Medulla oblongata (tissue), 1 donor: Measurements from ENCODE around the gene ARHGAP9.

Source experiments
- DNase-seq: peaks from one replicate; pipeline ENCODE4 v3.0.0-alpha.2; 2015; ENCODE audit errors: extremely low spot score

Gene ARHGAP9

DNA sequence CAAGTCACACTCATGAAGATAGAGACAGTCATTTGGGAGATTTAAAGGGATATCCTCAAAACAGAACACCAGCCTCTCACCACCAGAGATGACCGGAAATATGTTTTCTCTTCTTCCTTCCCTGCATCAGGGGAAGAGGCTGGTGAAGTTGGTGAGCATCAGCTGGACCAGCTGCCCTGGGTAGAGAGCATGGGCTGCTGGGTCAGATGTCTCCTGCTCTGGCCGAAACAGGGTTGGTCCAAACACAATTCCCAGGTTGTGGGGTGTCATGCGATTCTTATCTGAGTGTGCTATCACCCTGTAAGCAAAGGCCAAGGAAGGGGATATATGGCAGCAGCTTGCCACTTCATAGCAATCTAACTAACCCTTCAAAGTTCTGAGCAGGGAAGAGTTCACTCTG is 7.3 kb downstream of the ARHGAP9 start:
- no peak for DNase-seq

DNA sequence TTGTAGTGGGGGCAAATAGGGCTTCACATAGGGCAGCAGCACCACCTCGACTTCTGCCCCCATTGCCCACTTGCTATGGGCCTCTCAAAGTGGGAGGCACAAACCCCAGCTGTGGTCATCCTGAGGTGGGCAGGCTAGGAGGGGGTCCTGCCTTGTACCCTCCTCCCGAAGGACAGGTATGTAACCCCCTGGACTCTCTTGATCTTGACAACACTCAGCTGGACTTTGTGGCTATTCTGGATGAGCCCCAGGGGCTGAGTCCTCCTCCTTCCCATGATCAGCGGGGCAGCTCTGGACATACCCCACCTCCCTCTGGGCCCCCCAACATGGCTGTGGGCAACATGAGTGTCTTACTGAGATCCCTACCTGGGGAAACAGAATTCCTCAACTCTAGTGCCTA is 8.0 kb downstream of the ARHGAP9 start:
- no peak for DNase-seq

GRCh38 chr12:57470970-57471656 is 8.6 kb downstream of the ARHGAP9 start:
- DNase-seq = no peak

DNA sequence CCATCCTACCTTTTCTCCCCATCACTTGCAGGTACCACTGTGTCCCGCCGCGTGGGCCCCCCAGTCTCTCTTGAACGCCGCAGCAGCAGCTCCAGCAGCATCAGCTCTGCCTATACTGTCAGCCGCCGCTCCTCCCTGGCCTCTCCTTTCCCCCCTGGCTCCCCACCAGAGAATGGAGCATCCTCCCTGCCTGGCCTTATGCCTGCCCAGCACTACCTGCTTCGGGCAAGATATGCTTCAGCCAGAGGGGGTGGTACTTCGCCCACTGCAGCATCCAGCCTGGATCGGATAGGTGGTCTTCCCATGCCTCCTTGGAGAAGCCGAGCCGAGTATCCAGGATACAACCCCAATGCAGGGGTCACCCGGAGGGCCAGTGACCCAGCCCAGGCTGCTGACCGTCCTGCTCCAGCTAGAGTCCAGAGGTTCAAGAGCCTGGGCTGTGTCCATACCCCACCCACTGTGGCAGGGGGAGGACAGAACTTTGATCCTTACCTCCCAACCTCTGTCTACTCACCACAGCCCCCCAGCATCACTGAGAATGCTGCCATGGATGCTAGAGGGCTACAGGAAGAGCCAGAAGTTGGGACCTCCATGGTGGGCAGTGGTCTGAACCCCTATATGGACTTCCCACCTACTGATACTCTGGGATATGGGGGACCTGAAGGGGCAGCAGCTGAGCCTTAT is 9.2 kb downstream of the ARHGAP9 start:
- DNase-seq = no peak

GRCh38 chr12:57469296-57470164 is 10.1 kb downstream of the ARHGAP9 start:
- no peak for DNase-seq

- no peak for DNase-seq
These were observed 11.8 kb downstream of the ARHGAP9 start for GRCh38 chr12:57467915-57468314.

DNA sequence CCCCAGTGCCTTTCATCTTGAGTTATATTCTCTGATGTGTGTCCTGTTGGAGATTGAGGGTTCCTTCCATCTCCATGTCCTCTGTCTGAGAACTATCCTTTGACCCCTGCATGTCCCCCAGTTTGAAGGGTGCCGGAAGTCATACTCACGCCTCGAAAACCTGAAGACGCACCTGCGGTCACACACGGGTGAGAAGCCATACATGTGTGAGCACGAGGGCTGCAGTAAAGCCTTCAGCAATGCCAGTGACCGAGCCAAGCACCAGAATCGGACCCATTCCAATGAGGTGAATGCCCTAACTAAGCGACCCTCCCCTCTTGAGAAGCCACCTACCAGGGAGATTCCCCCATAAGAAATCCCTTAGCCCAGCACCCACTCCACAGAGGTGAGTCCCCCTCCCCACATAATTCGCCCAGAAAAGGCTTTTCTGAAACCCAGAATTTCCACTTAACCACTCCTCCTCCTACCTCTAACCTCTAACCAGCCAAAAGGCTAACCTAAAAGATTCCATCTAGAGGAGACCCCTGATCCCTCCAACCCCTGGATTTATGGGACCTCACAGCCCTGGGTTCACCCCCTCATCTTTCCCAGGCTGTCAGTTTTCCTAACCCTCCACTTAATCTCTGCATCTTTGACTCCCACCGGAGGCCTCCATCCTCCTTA is 12.3 kb downstream of the ARHGAP9 start:
- DNase-seq = no peak

DNA sequence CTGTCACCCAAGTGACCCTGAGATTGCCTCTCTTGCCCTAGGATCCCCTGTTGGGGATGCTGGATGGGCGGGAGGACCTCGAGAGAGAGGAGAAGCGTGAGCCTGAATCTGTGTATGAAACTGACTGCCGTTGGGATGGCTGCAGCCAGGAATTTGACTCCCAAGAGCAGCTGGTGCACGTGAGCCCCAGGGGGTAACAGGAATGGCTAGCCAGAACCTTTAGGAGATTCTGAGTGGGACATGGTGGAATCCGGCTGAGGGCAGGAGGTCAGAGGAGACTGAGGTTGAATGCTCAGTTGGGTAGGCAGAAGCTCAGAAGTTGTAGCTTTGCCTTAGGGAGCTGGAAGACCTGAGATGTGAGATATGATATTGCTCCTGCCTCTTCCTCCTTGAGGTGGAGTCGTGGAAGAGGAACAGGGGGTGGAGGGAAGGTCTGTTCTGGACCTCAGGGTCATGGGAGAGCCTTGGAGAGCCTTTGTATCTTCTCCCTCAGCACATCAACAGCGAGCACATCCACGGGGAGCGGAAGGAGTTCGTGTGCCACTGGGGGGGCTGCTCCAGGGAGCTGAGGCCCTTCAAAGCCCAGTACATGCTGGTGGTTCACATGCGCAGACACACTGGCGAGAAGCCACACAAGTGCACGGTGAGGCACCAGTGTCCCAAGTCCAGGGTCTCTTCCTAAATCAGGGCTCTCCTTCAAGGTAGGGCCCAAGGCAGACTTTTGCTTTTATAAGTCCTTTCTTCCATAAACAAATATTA is 13.7 kb downstream of the ARHGAP9 start:
- no peak for DNase-seq

DNA sequence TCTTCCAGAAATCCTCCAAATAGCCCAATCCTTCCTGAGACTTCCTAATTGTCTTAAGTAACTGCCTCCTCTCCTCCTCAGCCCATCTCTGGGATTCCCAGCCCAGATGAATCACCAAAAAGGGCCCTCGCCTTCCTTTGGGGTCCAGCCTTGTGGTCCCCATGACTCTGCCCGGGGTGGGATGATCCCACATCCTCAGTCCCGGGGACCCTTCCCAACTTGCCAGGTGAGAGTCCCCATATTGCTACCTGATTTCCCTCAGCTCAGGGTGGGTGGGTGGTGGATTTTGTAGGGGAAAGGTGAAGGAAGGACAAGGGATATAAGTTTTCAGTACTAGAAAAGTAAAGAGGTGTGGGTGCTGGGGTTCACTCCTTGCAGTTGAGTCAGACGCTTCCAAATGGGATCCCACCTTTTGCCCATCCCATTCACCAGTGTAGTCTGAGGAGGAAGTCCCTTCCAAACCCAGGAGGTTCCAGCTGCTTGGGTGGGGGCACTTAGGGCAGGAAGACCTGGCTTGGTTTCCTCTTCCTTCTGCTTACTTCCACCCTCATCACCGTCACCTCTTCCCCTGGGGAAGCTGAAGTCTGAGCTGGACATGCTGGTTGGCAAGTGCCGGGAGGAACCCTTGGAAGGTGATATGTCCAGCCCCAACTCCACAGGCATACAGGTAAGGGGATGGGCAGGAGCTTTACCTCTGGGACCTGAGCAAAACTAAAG is 14.5 kb downstream of the ARHGAP9 start:
- no peak for DNase-seq

- DNase-seq = no peak
These were observed 15.1 kb downstream of the ARHGAP9 start for GRCh38 chr12:57464569-57464968.

GRCh38 chr12:57462912-57463253 is 16.8 kb downstream of the ARHGAP9 start:
- no peak for DNase-seq

GRCh38 chr12:57462251-57462911 is 17.3 kb downstream of the ARHGAP9 start:
- peak; percentile 88 for DNase-seq

GRCh38 chr12:57461917-57462250 is 17.8 kb downstream of the ARHGAP9 start:
- no peak for DNase-seq

- peak; percentile 41 for DNase-seq
These were observed 18.3 kb downstream of the ARHGAP9 start for GRCh38 chr12:57461276-57461916.

- no peak for DNase-seq
These were observed 18.8 kb downstream of the ARHGAP9 start for GRCh38 chr12:57460841-57461275.

DNA sequence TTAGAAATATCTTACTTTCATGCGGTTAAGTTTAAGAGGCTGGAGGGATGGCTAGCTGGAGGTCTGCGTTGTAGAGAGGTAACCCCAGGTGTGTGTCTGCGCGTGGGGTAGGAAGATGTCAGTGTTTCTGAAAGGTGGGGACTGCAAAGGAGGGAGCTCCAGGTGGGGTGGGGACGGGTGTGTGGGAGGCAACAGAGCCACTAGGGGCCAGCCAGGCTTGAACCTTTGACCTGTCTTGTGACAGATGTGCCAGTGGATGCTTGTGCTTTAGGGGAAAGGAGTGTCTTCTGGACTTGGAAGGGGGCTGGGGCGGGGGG is 19.2 kb downstream of the ARHGAP9 start:
- DNase-seq = no peak

- DNase-seq = no peak
These were observed 19.8 kb downstream of the ARHGAP9 start, which contains the start of gene GLI1 for GRCh38 chr12:57459750-57460467. Gene GLI1 (plus strand): TSS chr12:57459785. CDS start chr12:57463692, 3,907 bp downstream.

DNA sequence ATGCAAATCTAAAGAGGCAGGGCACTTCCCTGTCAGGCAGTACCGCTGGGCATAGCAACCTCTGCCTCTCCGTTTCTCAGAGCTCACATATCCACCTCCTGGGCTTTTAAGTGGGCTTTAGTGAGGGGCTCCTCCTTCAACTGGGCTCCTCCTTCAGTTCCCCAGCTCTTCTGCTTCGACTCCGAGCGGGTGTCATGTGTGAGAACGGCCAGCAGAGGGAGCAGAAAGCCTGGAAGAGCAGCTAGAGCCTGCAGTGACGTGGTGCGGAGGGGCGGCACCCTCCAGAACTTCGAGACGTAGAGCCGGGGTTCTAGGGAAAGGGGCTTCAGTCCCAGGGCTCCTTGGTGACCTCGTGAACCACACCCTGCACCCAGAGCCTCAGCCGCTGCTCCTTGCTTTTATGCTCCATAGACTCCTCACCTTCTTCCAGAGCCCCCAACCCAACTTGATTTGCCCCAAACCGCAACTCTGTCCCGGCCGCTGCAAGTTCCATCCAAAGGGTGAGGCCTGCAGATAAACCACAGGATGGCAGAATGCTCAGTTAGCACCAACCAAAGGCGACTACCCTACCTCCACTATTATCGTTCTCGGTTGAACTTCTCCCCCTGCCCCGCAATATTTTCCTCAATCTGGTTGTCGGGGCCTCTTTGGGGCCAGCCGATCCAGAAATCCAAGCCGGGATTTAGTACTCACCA is 20.5 kb downstream of the ARHGAP9 start:
- DNase-seq = peak; percentile 96

DNA sequence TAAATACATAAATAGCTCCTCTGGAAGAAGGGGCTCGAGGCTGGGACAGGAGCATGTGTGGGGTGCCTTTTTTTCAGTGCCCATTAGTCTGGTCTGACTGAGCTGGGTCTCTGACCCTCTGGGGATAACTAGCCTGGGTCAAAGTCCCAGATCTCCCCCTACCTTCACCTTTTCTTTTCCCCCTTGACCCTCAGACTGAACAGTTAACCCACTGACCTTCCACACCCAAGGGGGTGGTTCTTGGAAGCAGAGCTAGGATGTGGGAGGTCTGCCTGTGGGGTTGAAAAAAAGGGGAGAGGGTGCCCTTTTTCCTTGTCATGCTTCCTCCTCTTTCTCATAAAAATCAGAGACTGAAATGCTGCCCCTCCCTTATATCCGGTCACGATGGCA is 21.0 kb downstream of the ARHGAP9 start:
- DNase-seq = no peak
